ENCODE measurements around the gene PRICKLE1. TPM values are rescaled to one million over a fixed set of nuclear protein-coding genes. Genes with fewer than 3 reads are reported as not detected.

Gene PRICKLE1
- total and polyA plus RNA-seq, 2 of the 13 experiments (the other 11 are each of a cell fraction or from before 2014, with no cell fraction given): not detected

DNA sequence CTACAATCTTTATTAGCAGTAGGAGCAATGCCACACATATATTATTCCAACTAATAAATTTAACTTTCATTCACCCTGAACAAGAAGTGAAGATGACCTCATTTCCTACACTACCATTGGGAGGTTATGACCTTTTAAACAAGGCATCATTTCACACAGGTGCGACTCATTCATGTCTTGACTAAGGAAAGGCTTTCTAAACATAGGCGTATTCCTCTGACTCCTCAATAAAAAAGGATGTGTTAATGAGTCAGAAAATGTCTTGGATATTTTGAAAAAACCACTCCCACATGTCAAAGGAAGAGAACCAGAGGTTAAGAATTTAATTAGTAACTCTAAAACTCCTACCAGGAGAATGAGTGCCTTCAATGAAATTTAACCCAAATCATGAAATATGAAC is 115.2 kb downstream of the PRICKLE1 start (continued):
- TF ChIP-seq, protein P1, sequence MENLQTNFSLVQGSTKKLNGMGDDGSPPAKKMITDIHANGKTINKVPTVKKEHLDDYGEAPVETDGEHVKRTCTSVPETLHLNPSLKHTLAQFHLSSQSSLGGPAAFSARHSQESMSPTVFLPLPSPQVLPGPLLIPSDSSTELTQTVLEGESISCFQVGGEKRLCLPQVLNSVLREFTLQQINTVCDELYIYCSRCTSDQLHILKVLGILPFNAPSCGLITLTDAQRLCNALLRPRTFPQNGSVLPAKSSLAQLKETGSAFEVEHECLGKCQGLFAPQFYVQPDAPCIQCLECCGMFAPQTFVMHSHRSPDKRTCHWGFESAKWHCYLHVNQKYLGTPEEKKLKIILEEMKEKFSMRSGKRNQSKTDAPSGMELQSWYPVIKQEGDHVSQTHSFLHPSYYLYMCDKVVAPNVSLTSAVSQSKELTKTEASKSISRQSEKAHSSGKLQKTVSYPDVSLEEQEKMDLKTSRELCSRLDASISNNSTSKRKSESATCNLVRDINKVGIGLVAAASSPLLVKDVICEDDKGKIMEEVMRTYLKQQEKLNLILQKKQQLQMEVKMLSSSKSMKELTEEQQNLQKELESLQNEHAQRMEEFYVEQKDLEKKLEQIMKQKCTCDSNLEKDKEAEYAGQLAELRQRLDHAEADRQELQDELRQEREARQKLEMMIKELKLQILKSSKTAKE (CRISPR knock-in tag; IDR thresholded peaks at IDR 0.05; ENCODE audit: borderline replicate concordance): no peak
- no peak for TF ChIP-seq ZNF569 (CRISPR knock-in tag; IDR thresholded peaks at IDR 0.05; ENCODE audit: borderline replicate concordance)
- no peak for TF ChIP-seq ZNF503 (CRISPR knock-in tag; IDR thresholded peaks at IDR 0.05)
- TF ChIP-seq, protein P2, sequence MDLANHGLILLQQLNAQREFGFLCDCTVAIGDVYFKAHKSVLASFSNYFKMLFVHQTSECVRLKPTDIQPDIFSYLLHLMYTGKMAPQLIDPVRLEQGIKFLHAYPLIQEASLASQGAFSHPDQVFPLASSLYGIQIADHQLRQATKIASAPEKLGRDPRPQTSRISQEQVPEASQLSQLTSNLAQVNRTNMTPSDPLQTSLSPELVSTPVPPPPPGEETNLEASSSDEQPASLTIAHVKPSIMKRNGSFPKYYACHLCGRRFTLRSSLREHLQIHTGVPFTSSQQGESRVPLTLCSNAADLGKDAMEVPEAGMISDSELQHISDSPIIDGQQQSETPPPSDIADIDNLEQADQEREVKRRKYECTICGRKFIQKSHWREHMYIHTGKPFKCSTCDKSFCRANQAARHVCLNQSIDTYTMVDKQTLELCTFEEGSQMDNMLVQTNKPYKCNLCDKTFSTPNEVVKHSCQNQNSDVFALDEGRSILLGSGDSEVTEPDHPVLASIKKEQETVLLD (CRISPR knock-in tag; IDR thresholded peaks at IDR 0.05; ENCODE audit: low read depth): no peak
- no peak for TF ChIP-seq ZKSCAN8 (CRISPR knock-in tag; IDR thresholded peaks at IDR 0.05; ENCODE audit: borderline replicate concordance)
- TF ChIP-seq PBX2 (CRISPR knock-in tag; IDR thresholded peaks at IDR 0.05): no peak
- TF ChIP-seq ZNF512B (CRISPR knock-in tag; IDR thresholded peaks at IDR 0.05; ENCODE audit: borderline replicate concordance): no peak
